HepG2 (cell line): ENCODE data around the gene CD320. TPM values are rescaled to one million over a fixed set of nuclear protein-coding genes. Genes with fewer than 3 reads are reported as not detected.
A peak's percentile ranks its signal among the peaks of the same experiment; 100 is the strongest.

ENCODE experiments used
- BCL6 ChIP-seq: IDR thresholded peaks from 2 replicates; pipeline ENCODE4 v1.6.1; 2016; ENCODE audit warnings: missing genetic modification reagents, missing compliant biosample characterization
- BRCA1 ChIP-seq: sonication (generic); formaldehyde crosslinking; IDR thresholded peaks from 2 replicates; pipeline ENCODE4 v1.4.0; 2020; ENCODE audit warnings: missing genetic modification reagents
- DNMT3B ChIP-seq: conservative IDR thresholded peaks from 2 replicates; pipeline ENCODE4 v1.6.1; 2016; ENCODE audit warnings: missing biosample characterization, control low read depth
- ETV5 ChIP-seq: IDR thresholded peaks from 2 replicates; pipeline ENCODE4 v1.6.1; 2018; ENCODE audit warnings: missing biosample characterization, missing genetic modification reagents, inconsistent platforms, borderline replicate concordance
- GFI1 ChIP-seq: sonication (generic); formaldehyde crosslinking; IDR thresholded peaks from 2 replicates; pipeline ENCODE4 v1.5.0; 2020; ENCODE audit warnings: missing genetic modification reagents, mild to moderate bottlenecking, borderline replicate concordance
- HNF4G ChIP-seq, 2 experiments: sonication (generic) in 1 of 2; formaldehyde crosslinking in 1 of 2; IDR thresholded peaks; 2 replicates each; pipeline versions ENCODE4 v1.4.0 to v1.6.1; 2011 to 2020; ENCODE audit warnings: borderline replicate concordance in 2 of 2, low read depth in 2 of 2, mild to moderate bottlenecking in 2 of 2, low read length in 1 of 2, missing genetic modification reagents in 1 of 2, moderate library complexity in 1 of 2
- MED1 ChIP-seq: sonication (generic); formaldehyde crosslinking; IDR thresholded peaks from 2 replicates; pipeline ENCODE4 v1.4.0; 2020; ENCODE audit warnings: missing genetic modification reagents
- MXD4 ChIP-seq: IDR thresholded peaks from 2 replicates; pipeline ENCODE4 v1.6.1; 2016; ENCODE audit warnings: mild to moderate bottlenecking, missing biosample characterization, missing genetic modification reagents
- MYC ChIP-seq: sonication (generic); formaldehyde crosslinking; IDR thresholded peaks from 2 replicates; pipeline ENCODE4 v1.9.0; 2021; ENCODE audit warnings: missing genetic modification reagents, borderline replicate concordance
- NFE2 ChIP-seq: sonication (generic); formaldehyde crosslinking; IDR thresholded peaks from 2 replicates; pipeline ENCODE4 v1.4.0; 2020; ENCODE audit warnings: missing genetic modification reagents
- POLR2AphosphoS5 ChIP-seq: IDR thresholded peaks from 2 replicates; pipeline ENCODE4 v1.6.1; 2012; ENCODE audit warnings: low read depth, low read length
- SIN3B ChIP-seq: fragments of 150-350 bp; IDR thresholded peaks from 2 replicates; pipeline ENCODE4 v1.6.1; 2014; ENCODE audit warnings: low read length
- SOX13 ChIP-seq, 3 experiments: fragments of 450-650 bp in 1 of 3; sonication (generic) in 1 of 3; formaldehyde crosslinking in 1 of 3; IDR thresholded peaks in 2 of 3; conservative IDR thresholded peaks in 1 of 3; 2 replicates each; pipeline versions ENCODE4 v1.5.0 to v1.6.1; 2016 to 2020; ENCODE audit warnings: antibody characterized with exemption in 1 of 3, mild to moderate bottlenecking in 1 of 3, missing compliant biosample characterization in 1 of 3, missing genetic modification reagents in 1 of 3, moderate library complexity in 1 of 3
- TBL1XR1 ChIP-seq: fragments of 150-350 bp; IDR thresholded peaks from 2 replicates; pipeline ENCODE4 v1.6.1; 2014; ENCODE audit warnings: borderline replicate concordance, low read length; ENCODE audit not compliant: partially characterized antibody
- TCF12 ChIP-seq, 2 experiments: fragments of 450-650 bp in 1 of 2; sonication (generic) in 1 of 2; formaldehyde crosslinking in 1 of 2; IDR thresholded peaks; 2 replicates each; pipeline versions ENCODE4 v1.6.1 to v1.8.0; 2017 to 2022; ENCODE audit warnings: antibody characterized with exemption in 1 of 2, mild to moderate bottlenecking in 1 of 2, missing genetic modification reagents in 1 of 2, moderate library complexity in 1 of 2
- U2AF1 ChIP-seq: fragments of 200-400 bp; formaldehyde crosslinking; optimal IDR thresholded peaks from 2 replicates; pipeline ENCODE3; 2017; ENCODE audit warnings: mild to moderate bottlenecking, low read depth, low read length
- ZFAT ChIP-seq: sonication (generic); formaldehyde crosslinking; conservative IDR thresholded peaks from 2 replicates; pipeline ENCODE4 v1.8.1; 2023; ENCODE audit warnings: missing genetic modification reagents, inconsistent platforms
- ZNF121 ChIP-seq: sonication (generic); formaldehyde crosslinking; IDR thresholded peaks from 2 replicates; pipeline ENCODE4 v1.5.0; 2020; ENCODE audit warnings: mild to moderate bottlenecking, missing genetic modification reagents
- ZNF124 ChIP-seq: sonication (generic); formaldehyde crosslinking; IDR thresholded peaks from 2 replicates; pipeline ENCODE4 v1.4.0; 2020; ENCODE audit warnings: missing genetic modification reagents
- ZNF235 ChIP-seq: sonication (generic); formaldehyde crosslinking; IDR thresholded peaks from 2 replicates; pipeline ENCODE4 v1.8.1; 2023; ENCODE audit warnings: mild to moderate bottlenecking, missing genetic modification reagents, borderline replicate concordance
- ZNF468 ChIP-seq: sonication (generic); formaldehyde crosslinking; IDR thresholded peaks from 2 replicates; pipeline ENCODE4 v1.8.0; 2022; ENCODE audit warnings: mild to moderate bottlenecking, moderate library complexity, missing genetic modification reagents
- ZNF598 ChIP-seq: sonication (generic); formaldehyde crosslinking; IDR thresholded peaks from 2 replicates; pipeline ENCODE4 v1.5.1; 2020; ENCODE audit warnings: mild to moderate bottlenecking, missing genetic modification reagents, borderline replicate concordance
- ZNF713 ChIP-seq: sonication (generic); formaldehyde crosslinking; IDR thresholded peaks from 2 replicates; pipeline ENCODE4 v1.4.0; 2020; ENCODE audit warnings: mild to moderate bottlenecking, missing genetic modification reagents
- ZNF839 ChIP-seq: sonication (generic); formaldehyde crosslinking; IDR thresholded peaks from 2 replicates; pipeline ENCODE4 v1.4.0; 2020; ENCODE audit warnings: missing genetic modification reagents, mild to moderate bottlenecking, borderline replicate concordance
- polyA plus RNA-seq, 8 experiments: library from polyadenylated mRNA; depleted of rRNA in 3 of 8; stranded (reverse) in 7 of 8; unstranded in 1 of 8; fragments of >200 nt; fragmentation: Illumina TruSeq in 4 of 8; extraction: Trizol in 4 of 8; gene quantifications; 2 replicates each; pipeline versions ENCODE4 v1.2.1 to v1.2.3, GENCODE V29; 2011 to 2016; ENCODE audit warnings: low read depth in 4 of 8, missing spikeins in 1 of 8, mixed read lengths in 1 of 8; ENCODE audit not compliant: insufficient read depth in 1 of 8
- total RNA-seq, 5 experiments: library from RNA; depleted of rRNA; stranded (reverse); fragments of >200 nt; fragmentation: Illumina TruSeq; extraction: Trizol; gene quantifications; 2 replicates each; pipeline ENCODE4 v1.2.3, GENCODE V29; 2016; ENCODE audit warnings: low read depth in 1 of 5
- TF ChIP-seq, protein P1 (sequence below): IDR thresholded peaks from 2 replicates; pipeline ENCODE4 v1.6.1; 2016
- TF ChIP-seq, protein P2 (sequence below): sonication (generic); formaldehyde crosslinking; IDR thresholded peaks from 2 replicates; pipeline ENCODE4 v1.8.1; 2023; ENCODE audit warnings: missing genetic modification reagents, mild to moderate bottlenecking, borderline replicate concordance
- TF ChIP-seq, protein P3 (sequence below): sonication (generic); formaldehyde crosslinking; conservative IDR thresholded peaks from 2 replicates; pipeline ENCODE4 v1.4.0; 2020; ENCODE audit warnings: missing genetic modification reagents

The CD320 gene
- total and polyA plus RNA-seq, 2 of the 13 experiments (the other 11 are each of a cell fraction or from before 2014, with no cell fraction given) = 83.1 to 99.9 TPM

DNA sequence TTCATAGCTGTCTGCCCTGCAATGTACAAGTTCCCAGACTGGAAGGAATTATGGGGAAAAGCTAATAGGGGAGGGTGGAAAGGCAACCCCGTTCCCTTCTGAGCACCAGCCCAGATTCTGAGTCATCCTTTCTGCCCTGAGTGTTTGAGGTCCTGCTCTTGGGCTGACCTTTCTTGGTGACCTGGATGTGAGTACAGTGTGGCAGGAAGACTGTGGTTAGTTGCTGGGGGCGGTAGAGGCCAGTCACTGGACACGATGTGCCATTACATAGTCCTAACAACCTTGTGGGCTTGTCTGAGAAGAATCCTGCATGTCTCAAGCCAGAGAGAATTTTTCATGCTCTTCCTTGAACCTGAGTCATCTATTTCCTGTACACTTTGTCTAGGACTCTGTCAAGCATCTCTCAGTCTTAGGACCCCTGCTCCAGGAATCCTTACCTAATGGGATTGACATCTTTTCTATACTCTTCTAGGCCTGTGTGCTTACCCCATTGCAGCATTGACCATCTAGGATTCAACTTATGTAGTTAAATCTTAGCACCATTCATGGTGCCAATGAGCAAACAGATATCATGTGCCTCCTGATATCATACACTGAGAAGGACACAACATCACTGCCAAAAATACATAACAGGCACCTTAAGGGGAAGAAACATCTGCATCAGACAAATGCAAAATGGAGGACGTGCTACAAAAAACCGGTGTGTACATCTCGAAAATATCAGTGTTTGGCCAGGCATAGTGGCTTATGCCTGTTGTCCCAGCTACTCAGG, 47.7 kb upstream of the CD320 start (continued):
- TF ChIP-seq TCF12 (IDR thresholded peaks at IDR 0.05) = no peak
- TF ChIP-seq TCF12 (CRISPR knock-in tag; IDR thresholded peaks at IDR 0.05) = no peak
- no peak for TF ChIP-seq ZNF468 (CRISPR knock-in tag)
- no peak for TF ChIP-seq ZNF235 (CRISPR knock-in tag)
- peak; percentile 65 for TF ChIP-seq BCL6 (CRISPR knock-in tag)
- TF ChIP-seq MXD4 (CRISPR knock-in tag) = no peak
- no peak for TF ChIP-seq ZFAT
- TF ChIP-seq ZNF839 = no peak
- TF ChIP-seq SIN3B = no peak
- TF ChIP-seq GFI1 (CRISPR knock-in tag) = no peak
- TF ChIP-seq, protein P1, sequence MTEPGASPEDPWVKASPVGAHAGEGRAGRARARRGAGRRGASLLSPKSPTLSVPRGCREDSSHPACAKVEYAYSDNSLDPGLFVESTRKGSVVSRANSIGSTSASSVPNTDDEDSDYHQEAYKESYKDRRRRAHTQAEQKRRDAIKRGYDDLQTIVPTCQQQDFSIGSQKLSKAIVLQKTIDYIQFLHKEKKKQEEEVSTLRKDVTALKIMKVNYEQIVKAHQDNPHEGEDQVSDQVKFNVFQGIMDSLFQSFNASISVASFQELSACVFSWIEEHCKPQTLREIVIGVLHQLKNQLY = no peak
- peak; percentile 80; the same call in 1 of the 2 replicates for TF ChIP-seq ETV5 (CRISPR knock-in tag)
- no peak for TF ChIP-seq U2AF1
- TF ChIP-seq ZNF713 = no peak
- TF ChIP-seq, protein P2, sequence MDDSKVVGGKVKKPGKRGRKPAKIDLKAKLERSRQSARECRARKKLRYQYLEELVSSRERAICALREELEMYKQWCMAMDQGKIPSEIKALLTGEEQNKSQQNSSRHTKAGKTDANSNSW (CRISPR knock-in tag) = no peak
- TF ChIP-seq TBL1XR1 = no peak
- TF ChIP-seq POLR2AphosphoS5 = no peak
- no peak for TF ChIP-seq HNF4G (IDR thresholded peaks at IDR 0.05; ENCODE audit: borderline replicate concordance, low read depth, low read length)
- TF ChIP-seq HNF4G (CRISPR knock-in tag; IDR thresholded peaks at IDR 0.05; ENCODE audit: borderline replicate concordance, low read depth) = no peak
- no peak for TF ChIP-seq SOX13 (IDR thresholded peaks at IDR 0.05)
- peak in 1 of 2 experiments; percentile 68; a peak in 2 of 4 replicates for TF ChIP-seq SOX13 (CRISPR knock-in tag; conservative IDR thresholded peaks at IDR 0.05 in 1 of 2, IDR thresholded peaks at IDR 0.05 in 1 of 2)
- TF ChIP-seq MED1 (CRISPR knock-in tag) = peak; percentile 79
- no peak for TF ChIP-seq ZNF124
- TF ChIP-seq NFE2 = no peak
- no peak for TF ChIP-seq BRCA1 (CRISPR knock-in tag)
- TF ChIP-seq DNMT3B = 0 out of 2 replicates have a peak, but pooled peaks have one; percentile 25
- TF ChIP-seq ZNF598 = no peak
- TF ChIP-seq ZNF121 = no peak
- TF ChIP-seq MYC (CRISPR knock-in tag) = no peak
- TF ChIP-seq, protein P3, sequence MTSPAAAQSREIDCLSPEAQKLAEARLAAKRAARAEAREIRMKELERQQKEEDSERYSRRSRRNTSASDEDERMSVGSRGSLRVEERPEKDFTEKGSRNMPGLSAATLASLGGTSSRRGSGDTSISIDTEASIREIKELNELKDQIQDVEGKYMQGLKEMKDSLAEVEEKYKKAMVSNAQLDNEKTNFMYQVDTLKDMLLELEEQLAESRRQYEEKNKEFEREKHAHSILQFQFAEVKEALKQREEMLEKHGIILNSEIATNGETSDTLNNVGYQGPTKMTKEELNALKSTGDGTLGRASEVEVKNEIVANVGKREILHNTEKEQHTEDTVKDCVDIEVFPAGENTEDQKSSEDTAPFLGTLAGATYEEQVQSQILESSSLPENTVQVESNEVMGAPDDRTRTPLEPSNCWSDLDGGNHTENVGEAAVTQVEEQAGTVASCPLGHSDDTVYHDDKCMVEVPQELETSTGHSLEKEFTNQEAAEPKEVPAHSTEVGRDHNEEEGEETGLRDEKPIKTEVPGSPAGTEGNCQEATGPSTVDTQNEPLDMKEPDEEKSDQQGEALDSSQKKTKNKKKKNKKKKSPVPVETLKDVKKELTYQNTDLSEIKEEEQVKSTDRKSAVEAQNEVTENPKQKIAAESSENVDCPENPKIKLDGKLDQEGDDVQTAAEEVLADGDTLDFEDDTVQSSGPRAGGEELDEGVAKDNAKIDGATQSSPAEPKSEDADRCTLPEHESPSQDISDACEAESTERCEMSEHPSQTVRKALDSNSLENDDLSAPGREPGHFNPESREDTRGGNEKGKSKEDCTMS (CRISPR knock-in tag) = no peak
